DOHH2 (cell line): ENCODE data around the gene CACNA1A.

Experiments used
- H3F3A ChIP-seq: fragments of 200-600 bp; sonication (generic), shearing (Covaris generic); 2 replicates; pipeline ENCODE4 v1.6.0; 2016; ENCODE audit warnings: antibody characterized with exemption, mild to moderate bottlenecking; ENCODE audit not compliant: control insufficient read depth, insufficient read depth
- H3K27ac ChIP-seq: fragments of 200-600 bp; sonication (generic); 2 replicates; pipeline ENCODE4 v1.5.1; 2014; ENCODE audit warnings: low read depth, mild to moderate bottlenecking, low read length, moderate library complexity
- H3K27me3 ChIP-seq: fragments of 200-600 bp; sonication (generic); 2 replicates; pipeline ENCODE4 v1.6.1; 2014; ENCODE audit warnings: mild to moderate bottlenecking, low read length, mixed read lengths; ENCODE audit not compliant: control insufficient read depth
- H3K36me3 ChIP-seq: fragments of 200-600 bp; sonication (generic); 2 replicates; pipeline ENCODE4 v1.6.1; 2014; ENCODE audit warnings: mild to moderate bottlenecking, low read length, moderate library complexity, mixed read lengths; ENCODE audit not compliant: control insufficient read depth
- H3K4me1 ChIP-seq: fragments of 200-600 bp; sonication (generic); 2 replicates; pipeline ENCODE4 v1.6.1; 2014; ENCODE audit warnings: mild to moderate bottlenecking, low read length, mixed read lengths; ENCODE audit not compliant: control insufficient read depth
- H3K4me2 ChIP-seq: fragments of 200-600 bp; sonication (generic); 2 replicates; pipeline ENCODE4 v1.6.0; 2014; ENCODE audit warnings: mild to moderate bottlenecking, low read length, moderate library complexity
- H3K4me3 ChIP-seq: fragments of 200-600 bp; sonication (generic); 2 replicates; pipeline ENCODE4 v1.5.1; 2014; ENCODE audit warnings: mild to moderate bottlenecking, low read length, mixed read lengths
- H3K79me2 ChIP-seq: fragments of 200-600 bp; sonication (generic); 2 replicates; pipeline ENCODE4 v1.6.1; 2014; ENCODE audit warnings: mild to moderate bottlenecking, low read length, mixed read lengths; ENCODE audit not compliant: control insufficient read depth
- H3K9me2 ChIP-seq: fragments of 200-600 bp; sonication (generic); replicated peaks from 2 replicates; pipeline ENCODE4 v1.6.1; 2014; ENCODE audit warnings: mild to moderate bottlenecking, low read length, mixed read lengths; ENCODE audit not compliant: control insufficient read depth
- H3K9me3 ChIP-seq: fragments of 200-600 bp; sonication (generic); 2 replicates; pipeline ENCODE4 v1.6.1; 2014; ENCODE audit warnings: antibody characterized with exemption, low read length, mixed read lengths; ENCODE audit not compliant: control insufficient read depth, insufficient read depth
- H4K20me1 ChIP-seq: fragments of 200-600 bp; sonication (generic); 2 replicates; pipeline ENCODE4 v1.6.0; 2014; ENCODE audit warnings: low read depth, mild to moderate bottlenecking, antibody characterized with exemption, low read length, moderate library complexity; ENCODE audit not compliant: control insufficient read depth, insufficient read depth
- CTCF ChIP-seq: fragments of 200-600 bp; sonication (generic); IDR thresholded peaks from one replicate; pipeline ENCODE4 v1.5.1; 2014; ENCODE audit warnings: antibody characterized with exemption, mild to moderate bottlenecking, low read depth, low read length; ENCODE audit not compliant: poor library complexity, severe bottlenecking
- EZH2phosphoT487 ChIP-seq: fragments of 200-600 bp; sonication (generic); IDR thresholded peaks from 2 replicates; pipeline ENCODE4 v1.6.1; 2017; ENCODE audit warnings: borderline replicate concordance, mild to moderate bottlenecking, antibody characterized with exemption, low read length, moderate library complexity, mixed read lengths

Gene CACNA1A

GRCh38 chr19:13459351-13459750 is 46.9 kb downstream of the CACNA1A start:
- Histone ChIP-seq H3K79me2 (no peaks in the 10 kb centered on the region), H3K36me3 (no peaks in the 10 kb centered on the region), H3K4me2 (no peak overlapping the region), H3K27ac (no peak overlapping the region), H3K4me3 (no peak overlapping the region), H3K9me2 (no peaks in the 10 kb centered on the region), H3K27me3 (no peaks in the 10 kb centered on the region), H3K4me1 (no peaks in the 10 kb centered on the region), H4K20me1 (no peaks in the 10 kb centered on the region), H3K9me3 (no peaks in the 10 kb centered on the region), H3F3A (no peaks in the 10 kb centered on the region)
- no peak for TF ChIP-seq EZH2phosphoT487
- TF ChIP-seq CTCF, result no peak

- Histone ChIP-seq H3K4me2 (no peak overlapping the region), H3K4me1 (no peaks in the 10 kb centered on the region), H3K9me3 (peaks cover 5% of the 10 kb centered on the region; the same call in 1 of the 2 replicates), H3K79me2 (no peaks in the 10 kb centered on the region), H3F3A (no peaks in the 10 kb centered on the region), H3K36me3 (no peaks in the 10 kb centered on the region), H3K27me3 (no peaks in the 10 kb centered on the region), H3K27ac (no peak overlapping the region), H4K20me1 (no peaks in the 10 kb centered on the region), H3K4me3 (no peak overlapping the region), H3K9me2 (no peaks in the 10 kb centered on the region)
- TF ChIP-seq CTCF (no peak), EZH2phosphoT487 (no peak)
Observed at GRCh38 chr19:13451434-13451995, 54.8 kb downstream of the CACNA1A start.

- no peaks in the 10 kb centered on the region for H3K27me3 ChIP-seq
- H3K9me2 ChIP-seq, result no peaks in the 10 kb centered on the region
Observed at GRCh38 chr19:13447978-13448377, 58.3 kb downstream of the CACNA1A start.

More at GRCh38 chr19:13447978-13448377, 58.3 kb downstream of the CACNA1A start:
- Histone ChIP-seq H3K4me3 (no peak overlapping the region), H3F3A (no peaks in the 10 kb centered on the region), H3K36me3 (no peaks in the 10 kb centered on the region), H3K4me2 (no peak overlapping the region), H3K27ac (no peak overlapping the region), H4K20me1 (no peaks in the 10 kb centered on the region), H3K79me2 (no peaks in the 10 kb centered on the region), H3K9me3 (peaks cover 5% of the 10 kb centered on the region; the same call in 1 of the 2 replicates), H3K4me1 (no peaks in the 10 kb centered on the region)
- TF ChIP-seq CTCF (no peak), EZH2phosphoT487 (no peak)
